GM18867 (cell line): ENCODE measurements around the gene SLC10A3.
A peak's percentile ranks its signal among the peaks of the same experiment; 100 is the strongest.

Source experiments
- ATAC-seq: cut with Tn5 transposase; IDR thresholded peaks from one replicate; pipeline ENCODE4 v1.9.1; 2021; ENCODE audit warnings: mild to moderate bottlenecking, moderate library complexity; ENCODE audit not compliant: unreplicated experiment

Gene SLC10A3

GRCh38 chrX:154485150-154486051 lies 5.0 kb downstream of the SLC10A3 start:
- ATAC-seq = no peak

GRCh38 chrX:154484255-154485149 lies 5.9 kb downstream of the SLC10A3 start:
- ATAC-seq = no peak

- ATAC-seq = no peak
These were observed 7.1 kb downstream of the SLC10A3 start for GRCh38 chrX:154483325-154483724.

GRCh38 chrX:154482786-154483185 lies 7.6 kb downstream of the SLC10A3 start:
- no peak for ATAC-seq

GRCh38 chrX:154481911-154482601 lies 8.4 kb downstream of the SLC10A3 start:
- ATAC-seq = no peak

- no peak for ATAC-seq
These were observed 9.2 kb downstream of the SLC10A3 start for GRCh38 chrX:154481195-154481594.

- ATAC-seq = peak; percentile 82
These were observed 11.5 kb downstream of the SLC10A3 start, which contains the start of gene LAGE3 for GRCh38 chrX:154478728-154479622. Gene LAGE3 (minus strand): TSS chrX:154479281. CDS start chrX:154478915, 366 bp downstream.

GRCh38 chrX:154477891-154478477 lies 12.4 kb downstream of the SLC10A3 start:
- no peak for ATAC-seq

- ATAC-seq = no peak
These were observed 13.6 kb downstream of the SLC10A3 start for GRCh38 chrX:154476821-154477220.

GRCh38 chrX:154473683-154474082 lies 16.7 kb downstream of the SLC10A3 start:
- ATAC-seq = no peak

- no peak for ATAC-seq
These were observed 17.5 kb downstream of the SLC10A3 start for GRCh38 chrX:154472685-154473632.

- no peak for ATAC-seq
These were observed 18.4 kb downstream of the SLC10A3 start for GRCh38 chrX:154471839-154472684.

- no peak for ATAC-seq
These were observed 19.4 kb downstream of the SLC10A3 start for GRCh38 chrX:154470914-154471568.

- ATAC-seq = no peak
These were observed 20.0 kb downstream of the SLC10A3 start for GRCh38 chrX:154470434-154470833.

- ATAC-seq = no peak
These were observed 20.5 kb downstream of the SLC10A3 start for GRCh38 chrX:154469880-154470279.

GRCh38 chrX:154469114-154469513 lies 21.3 kb downstream of the SLC10A3 start:
- no peak for ATAC-seq

- no peak for ATAC-seq
These were observed 22.2 kb downstream of the SLC10A3 start for GRCh38 chrX:154468217-154468616.
